ENCODE measurements around the gene XRRA1.

GRCh38 chr11:74909812-74910211, 39.1 kb downstream of the XRRA1 start:
- TF ChIP-seq BHLHE40 (IDR thresholded peaks at IDR 0.05; ENCODE audit: borderline replicate concordance), result no peak
- TF ChIP-seq TARDBP (IDR thresholded peaks at IDR 0.05), result no peak
- no peak for TF ChIP-seq FOXM1 (IDR thresholded peaks at IDR 0.05; ENCODE audit: borderline replicate concordance)
- TF ChIP-seq SP1 (IDR thresholded peaks at IDR 0.05), result no peak
- no peak for TF ChIP-seq FOXA1 (IDR thresholded peaks at IDR 0.05)
- TF ChIP-seq FOXK2 (IDR thresholded peaks at IDR 0.05), result no peak
- TF ChIP-seq L3MBTL2 (conservative IDR thresholded peaks at IDR 0.05), result no peak
- TF ChIP-seq ELF4 (IDR thresholded peaks at IDR 0.05), result no peak
- TF ChIP-seq SUZ12 (IDR thresholded peaks at IDR 0.05), result no peak
- TF ChIP-seq NFRKB (IDR thresholded peaks at IDR 0.05), result no peak
- TF ChIP-seq CTBP1 (IDR thresholded peaks at IDR 0.05; ENCODE audit: borderline replicate concordance), result no peak
- no peak for TF ChIP-seq ARNT (IDR thresholded peaks at IDR 0.05)
- TF ChIP-seq HDGF (IDR thresholded peaks at IDR 0.05; ENCODE audit: borderline replicate concordance), result no peak
